Peyer's patch (tissue), 4 donors: Measurements from ENCODE around the gene HECTD4. TPM values are rescaled to one million over a fixed set of nuclear protein-coding genes. Genes with fewer than 3 reads are reported as not detected.

Experiments
- DNase-seq, 3 donors: peaks; one replicate each; pipeline ENCODE4 v3.0.0-alpha.2; 2017 to 2019
- H3K27ac ChIP-seq, 4 donors: fragments of 200-600 bp; sonication (generic); one replicate each; pipeline ENCODE4 v1.5.1; 2016 to 2019
- H3K27me3 ChIP-seq, 2 donors: fragments of 200-600 bp; sonication (generic); one replicate each; pipeline ENCODE4 v1.5.1; 2019
- H3K36me3 ChIP-seq, 3 donors: fragments of 200-600 bp; sonication (generic); one replicate each; pipeline ENCODE4 v1.5.1; 2016 to 2019
- H3K4me1 ChIP-seq, 4 donors: fragments of 200-600 bp; sonication (generic); one replicate each; pipeline ENCODE4 v1.5.1; 2016 to 2019
- H3K4me3 ChIP-seq, 4 donors: fragments of 200-600 bp; sonication (generic); 1 replicate in 3 of 4; 2 replicates in 1 of 4; pipeline ENCODE4 v1.5.1; 2016 to 2019; ENCODE audit warnings: mild to moderate bottlenecking in 1 of 4
- H3K9me3 ChIP-seq, 4 donors: fragments of 200-600 bp; sonication (generic); one replicate each; pipeline ENCODE4 v1.5.1; 2016 to 2019; ENCODE audit warnings: mild to moderate bottlenecking in 1 of 4
- CTCF ChIP-seq, 6 experiments: fragments of 450-650 bp in 4 of 6; fragments of 200-600 bp in 2 of 6; sonication (generic) in 1 of 6; IDR thresholded peaks; one replicate each; pipeline ENCODE4 v1.5.1; 2017 to 2019; ENCODE audit warnings: antibody characterized with exemption in 6 of 6, mild to moderate bottlenecking in 3 of 6, moderate library complexity in 1 of 6
- POLR2A ChIP-seq, 2 donors: fragments of 450-650 bp; IDR thresholded peaks; one replicate each; pipeline ENCODE4 v1.5.1; 2017; ENCODE audit warnings: antibody characterized with exemption in 2 of 2, mild to moderate bottlenecking in 2 of 2, moderate library complexity in 2 of 2
- total RNA-seq, 4 donors: library from RNA; depleted of rRNA; stranded (reverse); fragments of >200 nt; gene quantifications; one replicate each; pipeline ENCODE4 v1.1.0, GENCODE V29; 2016

HECTD4 gene
- total RNA-seq, 4 donors from 2014 or later: 49.9 to 118 (median 87.3) TPM

- H3K4me3 ChIP-seq: no peak overlapping the region
- H3K27ac ChIP-seq: no peak overlapping the region
- TF ChIP-seq POLR2A (IDR thresholded peaks at IDR 0.05) (no peak), CTCF (IDR thresholded peaks at IDR 0.05) (no peak)
- H3K27me3 ChIP-seq: no peaks in the 10 kb centered on the region
- no peak for DNase-seq
- H3K4me1 ChIP-seq: no peaks in the 10 kb centered on the region
- no peaks in the 10 kb centered on the region for H3K9me3 ChIP-seq
- H3K36me3 ChIP-seq: peaks cover 0 to 88% (median 0%) of the 10 kb centered on the region in 3 donors
These were observed 185.9 kb downstream of the HECTD4 start for GRCh38 chr12:112196196-112196875.

- Histone ChIP-seq H3K27ac (no peak overlapping the region), H3K4me3 (no peak overlapping the region), H3K4me1 (no peaks in the 10 kb centered on the region), H3K9me3 (no peaks in the 10 kb centered on the region), H3K36me3 (peaks cover 0 to 89% (median 0%) of the 10 kb centered on the region in 3 donors), H3K27me3 (no peaks in the 10 kb centered on the region)
- TF ChIP-seq CTCF (IDR thresholded peaks at IDR 0.05) (no peak), POLR2A (IDR thresholded peaks at IDR 0.05) (no peak)
- no peak for DNase-seq
These were observed 187.5 kb downstream of the HECTD4 start for GRCh38 chr12:112194601-112195247.

- TF ChIP-seq POLR2A (IDR thresholded peaks at IDR 0.05) (no peak), CTCF (IDR thresholded peaks at IDR 0.05) (no peak)
- H3K27ac ChIP-seq: no peak overlapping the region
- peaks cover 0 to 84% (median 0%) of the 10 kb centered on the region in 3 donors for H3K36me3 ChIP-seq
- H3K27me3 ChIP-seq: no peaks in the 10 kb centered on the region
- no peaks in the 10 kb centered on the region for H3K4me1 ChIP-seq
- no peaks in the 10 kb centered on the region for H3K9me3 ChIP-seq
- DNase-seq: no peak
- H3K4me3 ChIP-seq: no peak overlapping the region
These were observed 189.8 kb downstream of the HECTD4 start for GRCh38 chr12:112192475-112192874.

- Histone ChIP-seq H3K4me3 (no peak overlapping the region), H3K4me1 (no peaks in the 10 kb centered on the region), H3K27ac (no peak overlapping the region), H3K36me3 (peaks cover 0 to 83% (median 0%) of the 10 kb centered on the region in 3 donors), H3K27me3 (no peaks in the 10 kb centered on the region), H3K9me3 (no peaks in the 10 kb centered on the region)
- no peak for DNase-seq
- no peak for TF ChIP-seq CTCF (IDR thresholded peaks at IDR 0.05)
These were observed 190.3 kb downstream of the HECTD4 start for GRCh38 chr12:112191840-112192321.

GRCh38 chr12:112191201-112191600, 191.0 kb downstream of the HECTD4 start:
- Histone ChIP-seq H3K36me3 (peaks cover 0 to 80% (median 0%) of the 10 kb centered on the region in 3 donors), H3K4me3 (no peak overlapping the region), H3K27ac (no peak overlapping the region), H3K27me3 (no peaks in the 10 kb centered on the region), H3K9me3 (no peaks in the 10 kb centered on the region), H3K4me1 (no peaks in the 10 kb centered on the region)
- no peak for DNase-seq
- no peak for TF ChIP-seq CTCF (IDR thresholded peaks at IDR 0.05)
- no peak for TF ChIP-seq POLR2A (IDR thresholded peaks at IDR 0.05)
